ENCODE results near the gene APP.

Gene APP

DNA sequence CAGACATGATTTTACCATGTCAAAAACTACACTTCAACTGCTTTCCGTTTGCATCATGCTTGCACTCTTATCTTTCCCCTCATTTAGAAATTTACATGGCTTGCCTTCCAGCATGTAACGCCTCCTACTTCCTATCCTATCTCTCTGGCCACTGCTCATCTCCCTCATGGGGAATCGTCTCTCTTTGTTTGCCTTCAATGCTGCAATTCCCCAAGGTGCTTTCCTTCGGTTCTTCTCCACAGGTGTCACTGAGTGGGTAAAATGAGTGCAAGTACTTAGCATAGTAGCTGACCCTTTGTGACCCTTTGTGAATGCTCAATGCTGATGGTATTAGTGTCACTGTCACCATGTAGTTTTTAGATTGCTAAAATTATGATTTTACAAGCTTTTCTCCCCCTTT, 63.1 kb downstream of the APP start:
- H3K4me1 ChIP-seq (ENCODE audit: control insufficient read depth, low read length): no peaks in the 10 kb centered on the region
- H3K27ac ChIP-seq (ENCODE audit: low read depth, low read length): no peak overlapping the region
- no peaks in the 10 kb centered on the region for H3K9me3 ChIP-seq (ENCODE audit: control insufficient read depth, insufficient read depth, low read length)
- no peaks in the 10 kb centered on the region for H3K79me2 ChIP-seq (ENCODE audit: control insufficient read depth, low read length)
- H3K4me2 ChIP-seq (ENCODE audit: low read length): no peak overlapping the region
- no peaks in the 10 kb centered on the region for H3F3A ChIP-seq (ENCODE audit: control insufficient read depth, insufficient read depth)
- no peak overlapping the region for H3K4me3 ChIP-seq (ENCODE audit: low read length)
- H3K9me2 ChIP-seq (replicated peaks; ENCODE audit: control insufficient read depth, low read length): no peaks in the 10 kb centered on the region
- no peaks in the 10 kb centered on the region for H3K36me3 ChIP-seq (ENCODE audit: control insufficient read depth, low read length)
- no peaks in the 10 kb centered on the region for H3K27me3 ChIP-seq (ENCODE audit: control insufficient read depth, low read length)
- TF ChIP-seq, protein P1, sequence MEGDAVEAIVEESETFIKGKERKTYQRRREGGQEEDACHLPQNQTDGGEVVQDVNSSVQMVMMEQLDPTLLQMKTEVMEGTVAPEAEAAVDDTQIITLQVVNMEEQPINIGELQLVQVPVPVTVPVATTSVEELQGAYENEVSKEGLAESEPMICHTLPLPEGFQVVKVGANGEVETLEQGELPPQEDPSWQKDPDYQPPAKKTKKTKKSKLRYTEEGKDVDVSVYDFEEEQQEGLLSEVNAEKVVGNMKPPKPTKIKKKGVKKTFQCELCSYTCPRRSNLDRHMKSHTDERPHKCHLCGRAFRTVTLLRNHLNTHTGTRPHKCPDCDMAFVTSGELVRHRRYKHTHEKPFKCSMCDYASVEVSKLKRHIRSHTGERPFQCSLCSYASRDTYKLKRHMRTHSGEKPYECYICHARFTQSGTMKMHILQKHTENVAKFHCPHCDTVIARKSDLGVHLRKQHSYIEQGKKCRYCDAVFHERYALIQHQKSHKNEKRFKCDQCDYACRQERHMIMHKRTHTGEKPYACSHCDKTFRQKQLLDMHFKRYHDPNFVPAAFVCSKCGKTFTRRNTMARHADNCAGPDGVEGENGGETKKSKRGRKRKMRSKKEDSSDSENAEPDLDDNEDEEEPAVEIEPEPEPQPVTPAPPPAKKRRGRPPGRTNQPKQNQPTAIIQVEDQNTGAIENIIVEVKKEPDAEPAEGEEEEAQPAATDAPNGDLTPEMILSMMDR (IDR thresholded peaks at IDR 0.05; ENCODE audit: low read depth, low read length, poor library complexity, severe bottlenecking): no peak
- TF ChIP-seq EZH2phosphoT487 (IDR thresholded peaks at IDR 0.05; ENCODE audit: borderline replicate concordance, low read length): no peak
- H4K20me1 ChIP-seq (ENCODE audit: control insufficient read depth, insufficient read depth, low read depth, low read length): no peaks in the 10 kb centered on the region

DNA sequence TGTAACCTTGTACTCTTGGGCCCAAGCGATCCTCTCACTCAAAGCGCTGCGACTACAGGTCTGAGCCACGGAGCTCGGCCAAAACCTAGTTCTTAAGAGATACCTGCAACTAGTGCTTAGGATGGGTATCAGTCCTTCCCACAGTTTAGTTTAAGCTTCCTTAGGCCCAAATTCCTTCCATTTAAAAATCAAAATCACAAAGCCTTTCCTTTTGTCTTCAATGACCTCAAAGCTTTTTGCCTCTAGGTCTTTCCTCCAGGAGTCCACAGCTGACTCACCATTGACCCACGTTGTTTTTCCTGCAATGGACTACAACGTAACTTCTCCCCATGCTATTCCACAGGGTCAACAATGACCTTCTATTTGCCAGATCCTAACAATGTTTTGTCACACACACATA, 64.0 kb downstream of the APP start:
- Histone ChIP-seq H3K36me3 (ENCODE audit: control insufficient read depth, low read length) (no peaks in the 10 kb centered on the region), H3K9me3 (ENCODE audit: control insufficient read depth, insufficient read depth, low read length) (no peaks in the 10 kb centered on the region), H4K20me1 (ENCODE audit: control insufficient read depth, insufficient read depth, low read depth, low read length) (no peaks in the 10 kb centered on the region), H3F3A (ENCODE audit: control insufficient read depth, insufficient read depth) (no peaks in the 10 kb centered on the region), H3K9me2 (replicated peaks; ENCODE audit: control insufficient read depth, low read length) (no peaks in the 10 kb centered on the region), H3K4me3 (ENCODE audit: low read length) (no peak overlapping the region), H3K79me2 (ENCODE audit: control insufficient read depth, low read length) (no peaks in the 10 kb centered on the region), H3K4me1 (ENCODE audit: control insufficient read depth, low read length) (no peaks in the 10 kb centered on the region), H3K27ac (ENCODE audit: low read depth, low read length) (no peak overlapping the region), H3K4me2 (ENCODE audit: low read length) (no peak overlapping the region), H3K27me3 (ENCODE audit: control insufficient read depth, low read length) (no peaks in the 10 kb centered on the region)
- TF ChIP-seq, protein P1 (IDR thresholded peaks at IDR 0.05; ENCODE audit: low read depth, low read length, poor library complexity, severe bottlenecking): no peak
- no peak for TF ChIP-seq EZH2phosphoT487 (IDR thresholded peaks at IDR 0.05; ENCODE audit: borderline replicate concordance, low read length)

DNA sequence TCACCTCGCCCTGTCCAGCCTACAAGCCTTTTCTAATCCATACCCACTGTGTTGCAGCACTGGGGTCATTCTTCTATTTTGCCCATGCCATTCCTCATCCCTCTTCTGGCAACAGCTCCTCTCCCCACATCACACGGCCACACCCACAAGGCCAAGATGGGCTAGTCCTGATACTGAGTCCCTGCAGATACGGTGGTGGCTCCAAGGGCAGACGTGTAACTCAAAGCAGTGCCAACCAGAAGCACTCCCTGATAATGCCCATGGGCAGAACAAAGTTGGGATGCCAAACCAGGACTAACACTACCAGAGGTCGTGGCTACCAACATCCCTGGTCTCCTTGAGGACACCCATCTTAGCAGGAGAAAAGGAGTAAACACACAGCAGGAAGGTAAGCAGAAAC, 64.8 kb downstream of the APP start:
- Histone ChIP-seq H3F3A (ENCODE audit: control insufficient read depth, insufficient read depth) (no peaks in the 10 kb centered on the region), H3K4me3 (ENCODE audit: low read length) (no peak overlapping the region), H4K20me1 (ENCODE audit: control insufficient read depth, insufficient read depth, low read depth, low read length) (no peaks in the 10 kb centered on the region), H3K27me3 (ENCODE audit: control insufficient read depth, low read length) (no peaks in the 10 kb centered on the region), H3K79me2 (ENCODE audit: control insufficient read depth, low read length) (no peaks in the 10 kb centered on the region), H3K4me1 (ENCODE audit: control insufficient read depth, low read length) (no peaks in the 10 kb centered on the region), H3K9me2 (replicated peaks; ENCODE audit: control insufficient read depth, low read length) (no peaks in the 10 kb centered on the region), H3K36me3 (ENCODE audit: control insufficient read depth, low read length) (no peaks in the 10 kb centered on the region), H3K9me3 (ENCODE audit: control insufficient read depth, insufficient read depth, low read length) (no peaks in the 10 kb centered on the region), H3K27ac (ENCODE audit: low read depth, low read length) (no peak overlapping the region), H3K4me2 (ENCODE audit: low read length) (no peak overlapping the region)
- TF ChIP-seq, protein P1 (IDR thresholded peaks at IDR 0.05; ENCODE audit: low read depth, low read length, poor library complexity, severe bottlenecking): no peak
- no peak for TF ChIP-seq EZH2phosphoT487 (IDR thresholded peaks at IDR 0.05; ENCODE audit: borderline replicate concordance, low read length)

DNA sequence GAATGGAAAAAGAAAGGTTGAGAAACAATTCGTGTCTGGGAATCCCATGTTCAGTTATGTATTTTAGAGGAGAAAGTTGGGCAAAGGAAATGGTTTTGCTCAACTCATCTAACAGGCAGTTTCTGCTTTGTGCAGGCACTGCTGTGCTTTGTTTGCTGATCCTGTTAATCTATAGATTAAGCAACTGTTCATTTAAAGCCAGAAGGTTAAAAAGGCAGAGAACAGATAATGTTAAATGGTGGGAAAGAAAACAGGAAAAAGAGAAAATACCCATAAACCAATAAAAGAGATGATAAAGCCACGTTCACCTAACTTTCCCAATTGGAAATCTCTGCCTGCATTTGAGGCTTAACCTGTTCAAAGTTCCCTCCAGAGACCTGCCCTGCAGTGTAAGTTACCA, 70.0 kb downstream of the APP start:
- Histone ChIP-seq H3K4me1 (ENCODE audit: control insufficient read depth, low read length) (no peaks in the 10 kb centered on the region), H3F3A (ENCODE audit: control insufficient read depth, insufficient read depth) (no peaks in the 10 kb centered on the region), H3K27ac (ENCODE audit: low read depth, low read length) (no peak overlapping the region), H3K4me2 (ENCODE audit: low read length) (no peak overlapping the region), H3K9me3 (ENCODE audit: control insufficient read depth, insufficient read depth, low read length) (no peaks in the 10 kb centered on the region), H3K4me3 (ENCODE audit: low read length) (no peak overlapping the region), H3K9me2 (replicated peaks; ENCODE audit: control insufficient read depth, low read length) (no peaks in the 10 kb centered on the region), H3K27me3 (ENCODE audit: control insufficient read depth, low read length) (no peaks in the 10 kb centered on the region), H3K36me3 (ENCODE audit: control insufficient read depth, low read length) (no peaks in the 10 kb centered on the region), H3K79me2 (ENCODE audit: control insufficient read depth, low read length) (no peaks in the 10 kb centered on the region), H4K20me1 (ENCODE audit: control insufficient read depth, insufficient read depth, low read depth, low read length) (no peaks in the 10 kb centered on the region)
- no peak for TF ChIP-seq EZH2phosphoT487 (IDR thresholded peaks at IDR 0.05; ENCODE audit: borderline replicate concordance, low read length)
- TF ChIP-seq, protein P1 (IDR thresholded peaks at IDR 0.05; ENCODE audit: low read depth, low read length, poor library complexity, severe bottlenecking): no peak

All from DOHH2 (cell line).